Endodermal cell (in vitro differentiated cells): ENCODE measurements around the gene SMURF1. TPM values are rescaled to one million over a fixed set of nuclear protein-coding genes. Genes with fewer than 3 reads are reported as not detected.

Experiments used
- DNase-seq: peaks from one replicate; pipeline ENCODE4 v3.0.0-alpha.2; 2017
- H3K27ac ChIP-seq: 2 replicates; pipeline ENCODE4 v1.5.1; 2013; ENCODE audit warnings: mild to moderate bottlenecking, low read depth, low read length, moderate library complexity
- H3K27me3 ChIP-seq: 2 replicates; pipeline ENCODE4 v1.6.1; 2013; ENCODE audit warnings: mild to moderate bottlenecking, low read length, moderate library complexity; ENCODE audit not compliant: insufficient read depth, control insufficient read depth, poor library complexity, severe bottlenecking
- H3K36me3 ChIP-seq: 2 replicates; pipeline ENCODE4 v1.7.0; 2013; ENCODE audit warnings: mild to moderate bottlenecking, low read length, moderate library complexity; ENCODE audit not compliant: control insufficient read depth, insufficient read depth
- H3K4me1 ChIP-seq: one replicate; pipeline ENCODE4 v1.7.0; 2013; ENCODE audit warnings: low read length; ENCODE audit not compliant: control insufficient read depth, insufficient read depth
- H3K4me3 ChIP-seq: 2 replicates; pipeline ENCODE4 v1.5.1; 2013; ENCODE audit warnings: mild to moderate bottlenecking, low read length, moderate library complexity
- H3K9ac ChIP-seq: 2 replicates; pipeline ENCODE4 v1.6.1; 2013; ENCODE audit warnings: mild to moderate bottlenecking, low read length, moderate library complexity; ENCODE audit not compliant: poor library complexity, severe bottlenecking; ENCODE audit errors: extremely low read depth
- H3K9me3 ChIP-seq: 2 replicates; pipeline ENCODE4 v1.6.1; 2013; ENCODE audit warnings: mild to moderate bottlenecking, low read length, moderate library complexity; ENCODE audit not compliant: control insufficient read depth
- H3K27ac Mint-ChIP-seq: 2 replicates; pipeline ENCODE4 v1.8.0; 2020; ENCODE audit warnings: mixed read lengths
- H3K27me3 Mint-ChIP-seq: 2 replicates; pipeline ENCODE4 v1.8.0; 2021; ENCODE audit warnings: mild to moderate bottlenecking, mixed read lengths; ENCODE audit not compliant: insufficient read depth
- H3K36me3 Mint-ChIP-seq: 2 replicates; pipeline ENCODE4 v1.8.0; 2020; ENCODE audit warnings: low read depth, mixed read lengths
- H3K4me1 Mint-ChIP-seq: 2 replicates; pipeline ENCODE4 v1.8.0; 2020; ENCODE audit warnings: mixed read lengths
- H3K4me3 Mint-ChIP-seq: 2 replicates; pipeline ENCODE4 v1.8.0; 2020; ENCODE audit warnings: mild to moderate bottlenecking, moderate library complexity, mixed read lengths
- H3K9me3 Mint-ChIP-seq: 2 replicates; pipeline ENCODE4 v1.8.0; 2020; ENCODE audit warnings: mild to moderate bottlenecking, mixed read lengths
- WGBS, 2 experiments: methylation state at CpG; one replicate each; pipeline versions ENCODE4 v1.1.5 to v1.1.7; 2013; ENCODE audit warnings: missing lambda C conversion rate in 2 of 2, mixed read lengths in 1 of 2; ENCODE audit not compliant: insufficient coverage in 1 of 2, insufficient read length in 1 of 2; 5-methylcytosine and 5-hydroxymethylcytosine counted together
- total RNA-seq, 2 donors: library from RNA; stranded (reverse); fragmentation: NEBNext Ultra II Directional in 1 of 2; extraction: Animal tissue kit (Norgen Biotek cat#: 25700) in 1 of 2; gene quantifications; 2 replicates in 1 of 2; 3 replicates in 1 of 2; pipeline ENCODE4 v1.2.1, GENCODE V29; 2021
- TF ChIP-seq, protein P1 (sequence below): fragments of 200-600 bp; sonication (generic); conservative IDR thresholded peaks from 2 replicates; pipeline ENCODE4 v1.5.0; 2021; ENCODE audit warnings: antibody characterized with exemption, mild to moderate bottlenecking

SMURF1 gene
- total RNA-seq, 2 donors from 2014 or later, result 31.6 to 38.1 TPM

DNA sequence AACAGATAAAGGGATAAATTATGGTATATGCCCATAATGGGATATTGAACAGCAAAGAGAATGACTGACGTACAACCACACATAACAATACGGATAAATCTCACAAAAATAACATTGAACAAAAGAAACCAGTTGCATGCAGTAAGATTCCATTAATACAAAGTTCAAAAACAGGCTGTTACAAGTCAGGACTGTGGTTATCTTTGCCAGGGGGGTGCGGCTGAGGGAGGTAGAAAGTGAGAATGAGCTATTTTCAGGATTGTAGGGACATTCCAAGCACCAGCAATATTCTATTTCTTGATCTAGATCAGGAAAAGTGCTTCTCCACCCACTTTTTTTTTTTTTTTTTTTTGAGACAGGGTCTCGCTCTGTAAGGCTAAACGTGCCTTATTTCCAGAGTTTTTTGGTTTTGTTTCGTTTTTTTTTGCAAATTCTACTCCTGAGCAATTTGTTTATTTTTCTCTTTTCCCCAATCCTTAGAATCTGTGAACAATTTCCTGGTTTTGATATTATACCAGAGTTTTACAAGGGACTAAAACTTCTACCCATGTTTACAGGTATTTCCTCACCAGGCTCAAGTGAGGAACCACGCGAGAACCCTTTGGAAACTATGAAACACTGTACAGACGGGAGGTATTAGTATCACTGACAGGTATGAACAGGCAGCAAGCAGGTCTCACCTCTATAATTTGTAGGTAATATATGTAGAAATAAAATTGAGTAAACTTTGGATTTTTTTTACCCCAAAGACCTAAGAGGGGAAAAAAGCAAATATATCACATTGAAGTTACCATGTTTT is 9.9 kb downstream of the SMURF1 start:
- Histone ChIP-seq H3K4me1 (peaks cover 20% of the 10 kb centered on the region), H3K4me3 (no peak overlapping the region), H3K9me3 (no peaks in the 10 kb centered on the region), H3K27ac (no peak overlapping the region), H3K36me3 (no peaks in the 10 kb centered on the region), H3K27me3 (no peaks in the 10 kb centered on the region), H3K9ac (no peak overlapping the region)
- no peak overlapping the region for H3K4me3 Mint-ChIP-seq
- TF ChIP-seq, protein P1, sequence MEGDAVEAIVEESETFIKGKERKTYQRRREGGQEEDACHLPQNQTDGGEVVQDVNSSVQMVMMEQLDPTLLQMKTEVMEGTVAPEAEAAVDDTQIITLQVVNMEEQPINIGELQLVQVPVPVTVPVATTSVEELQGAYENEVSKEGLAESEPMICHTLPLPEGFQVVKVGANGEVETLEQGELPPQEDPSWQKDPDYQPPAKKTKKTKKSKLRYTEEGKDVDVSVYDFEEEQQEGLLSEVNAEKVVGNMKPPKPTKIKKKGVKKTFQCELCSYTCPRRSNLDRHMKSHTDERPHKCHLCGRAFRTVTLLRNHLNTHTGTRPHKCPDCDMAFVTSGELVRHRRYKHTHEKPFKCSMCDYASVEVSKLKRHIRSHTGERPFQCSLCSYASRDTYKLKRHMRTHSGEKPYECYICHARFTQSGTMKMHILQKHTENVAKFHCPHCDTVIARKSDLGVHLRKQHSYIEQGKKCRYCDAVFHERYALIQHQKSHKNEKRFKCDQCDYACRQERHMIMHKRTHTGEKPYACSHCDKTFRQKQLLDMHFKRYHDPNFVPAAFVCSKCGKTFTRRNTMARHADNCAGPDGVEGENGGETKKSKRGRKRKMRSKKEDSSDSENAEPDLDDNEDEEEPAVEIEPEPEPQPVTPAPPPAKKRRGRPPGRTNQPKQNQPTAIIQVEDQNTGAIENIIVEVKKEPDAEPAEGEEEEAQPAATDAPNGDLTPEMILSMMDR, result no peak
- DNase-seq, result no peak
- peaks cover 40% of the 10 kb centered on the region for H3K4me1 Mint-ChIP-seq
- H3K36me3 Mint-ChIP-seq, result peaks cover 3% of the 10 kb centered on the region
- H3K27ac Mint-ChIP-seq, result no peak overlapping the region
- H3K9me3 Mint-ChIP-seq, result no peaks in the 10 kb centered on the region
- WGBS, 2 experiments, result 63 to 72% methylated on average over 6 to 9 of the region's 9 CpGs
- H3K27me3 Mint-ChIP-seq, result no peaks in the 10 kb centered on the region

DNA sequence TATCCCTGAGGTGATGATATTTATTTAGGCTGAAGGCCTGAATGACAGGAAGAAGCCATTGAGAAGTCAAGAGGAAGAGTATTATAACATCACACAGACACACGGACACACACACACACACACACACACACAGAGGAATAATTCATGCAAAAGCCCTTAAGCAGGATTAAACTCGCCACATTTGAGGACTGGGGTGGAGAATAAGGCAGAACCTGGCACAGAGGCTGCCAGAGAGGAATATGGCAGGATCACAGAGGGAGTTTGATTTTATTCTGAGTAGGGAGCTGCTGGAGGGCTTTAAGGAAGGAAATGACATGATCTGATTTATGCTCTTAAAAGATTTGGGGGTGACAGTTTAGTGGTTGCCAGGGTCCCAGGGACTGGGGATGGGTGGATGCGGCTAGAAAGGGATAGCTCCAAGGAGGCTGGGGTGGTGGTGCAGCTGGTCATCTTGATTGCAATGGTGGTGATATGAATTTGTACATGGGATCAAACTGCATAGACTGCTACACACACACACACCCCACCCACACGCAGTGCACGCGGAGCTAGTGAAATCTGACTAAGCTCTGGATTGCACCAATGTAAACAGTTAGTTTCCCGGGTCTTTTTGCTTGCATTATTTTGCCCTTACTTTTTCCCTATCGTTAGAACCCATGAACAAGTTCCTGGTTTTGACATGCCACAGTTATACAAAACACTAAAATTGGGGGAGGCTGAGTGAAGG is 11.2 kb downstream of the SMURF1 start:
- Mint-ChIP-seq H3K4me1 (peaks cover 28% of the 10 kb centered on the region), H3K27ac (no peak overlapping the region), H3K9me3 (no peaks in the 10 kb centered on the region), H3K27me3 (no peaks in the 10 kb centered on the region), H3K36me3 (peaks cover 3% of the 10 kb centered on the region), H3K4me3 (no peak overlapping the region)
- Histone ChIP-seq H3K27me3 (no peaks in the 10 kb centered on the region), H3K9me3 (no peaks in the 10 kb centered on the region), H3K4me3 (no peak overlapping the region), H3K27ac (no peak overlapping the region), H3K9ac (no peak overlapping the region), H3K36me3 (no peaks in the 10 kb centered on the region), H3K4me1 (peaks cover 10% of the 10 kb centered on the region)
- WGBS, 2 experiments, result 78 to 86% methylated on average over 4 to 7 of the region's 8 CpGs
- TF ChIP-seq, protein P1, result no peak
- no peak for DNase-seq

DNA sequence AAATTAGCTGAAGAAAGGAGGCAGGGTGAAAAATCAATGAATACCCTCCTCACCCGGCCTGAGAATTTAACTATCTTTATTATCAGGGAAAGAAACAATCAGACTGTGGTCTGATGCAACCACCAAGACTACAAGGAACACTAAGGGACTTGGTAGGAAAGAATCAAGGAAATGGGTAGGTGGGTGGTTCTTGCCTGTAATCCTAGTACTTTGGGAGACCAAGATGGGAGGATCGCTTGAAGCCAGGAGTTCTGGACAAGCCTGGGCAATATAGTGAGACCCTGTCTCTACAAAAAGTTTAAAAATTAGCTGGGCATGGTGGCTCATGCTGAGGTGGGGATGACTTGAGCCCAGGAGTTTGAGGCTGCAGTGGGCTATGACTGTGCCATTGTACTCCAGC is 12.6 kb downstream of the SMURF1 start:
- TF ChIP-seq, protein P1, result no peak
- peak overlapping the region; percentile 28 for H3K27ac Mint-ChIP-seq
- Histone ChIP-seq H3K36me3 (no peaks in the 10 kb centered on the region), H3K9ac (no peak overlapping the region), H3K27ac (no peak overlapping the region), H3K9me3 (no peaks in the 10 kb centered on the region), H3K4me3 (no peak overlapping the region), H3K27me3 (no peaks in the 10 kb centered on the region), H3K4me1 (peaks cover 9% of the 10 kb centered on the region)
- H3K4me3 Mint-ChIP-seq, result no peak overlapping the region
- WGBS, 2 experiments, result 90 to 100% methylated on average over 1 to 2 of the region's 2 CpGs
- H3K27me3 Mint-ChIP-seq, result no peaks in the 10 kb centered on the region
- H3K4me1 Mint-ChIP-seq, result peaks cover 27% of the 10 kb centered on the region
- H3K36me3 Mint-ChIP-seq, result no peaks in the 10 kb centered on the region
- no peaks in the 10 kb centered on the region for H3K9me3 Mint-ChIP-seq
- no peak for DNase-seq
